MCF 10A (cell line): ENCODE results near the gene SUPT6H. TPM values are rescaled to one million over a fixed set of nuclear protein-coding genes. Genes with fewer than 3 reads are reported as not detected.

ENCODE experiments used
- BruUV-seq: library from RNA; stranded (reverse); fragments of 400-500 nt; replicated peaks from 2 replicates; lab custom pipeline; 2021; lab: Mats Ljungman, UMichigan
- CTCF ChIA-PET: fragments of 300-600 bp; sonication (Branson Sonifier 250); formaldehyde crosslinking; extraction: SDS; loops from one replicate; lab custom pipeline; 2021; ENCODE audit warnings: antibody characterized with exemption, inconsistent platforms; lab: Yijun Ruan, JAX
- POLR2A ChIA-PET: fragments of 300-600, 350-650 bp; sonication (Branson Sonifier 250); formaldehyde crosslinking; extraction: SDS; loops from one replicate; lab custom pipeline; 2020; ENCODE audit warnings: antibody characterized with exemption, inconsistent platforms; lab: Yijun Ruan, JAX
- DNase-seq: peaks from one replicate; pipeline ENCODE4 v3.0.0-alpha.2; 2018; ENCODE audit not compliant: unreplicated experiment
- H3K27ac Mint-ChIP-seq: one replicate; pipeline ENCODE4 v1.8.0; 2022; ENCODE audit warnings: mild to moderate bottlenecking, low read depth, mixed read lengths; ENCODE audit not compliant: unreplicated experiment
- H3K27me3 Mint-ChIP-seq: one replicate; pipeline ENCODE4 v1.8.0; 2022; ENCODE audit warnings: mixed read lengths; ENCODE audit not compliant: insufficient read depth, unreplicated experiment
- H3K36me3 Mint-ChIP-seq: one replicate; pipeline ENCODE4 v1.8.0; 2022; ENCODE audit warnings: mild to moderate bottlenecking, moderate library complexity, mixed read lengths; ENCODE audit not compliant: insufficient read depth, unreplicated experiment
- H3K4me1 Mint-ChIP-seq: one replicate; pipeline ENCODE4 v1.8.0; 2022; ENCODE audit warnings: mixed read lengths; ENCODE audit not compliant: insufficient read depth, unreplicated experiment
- H3K4me3 Mint-ChIP-seq: one replicate; pipeline ENCODE4 v1.8.0; 2022; ENCODE audit warnings: mild to moderate bottlenecking, moderate library complexity, mixed read lengths; ENCODE audit not compliant: unreplicated experiment
- H3K9me3 Mint-ChIP-seq: one replicate; pipeline ENCODE4 v1.8.0; 2022; ENCODE audit warnings: mixed read lengths; ENCODE audit not compliant: unreplicated experiment
- intact Hi-C: fragments of 100-400 bp; cut with micrococcal nuclease; formaldehyde crosslinking; loops from 2 replicates; pipeline ENCODE4 v1.14.1; 2022
- total RNA-seq: library from RNA; stranded (reverse); gene quantifications from 2 replicates; pipeline ENCODE4 v1.2.3, GENCODE V29; 2022
- TF ChIP-seq, protein P1 (sequence below): fragments of 200-600 bp; IDR thresholded peaks from one replicate; pipeline ENCODE4 v1.8.0; 2022; ENCODE audit warnings: antibody characterized with exemption, mild to moderate bottlenecking; ENCODE audit not compliant: unreplicated experiment

The SUPT6H gene
- total RNA-seq, 1 experiment from 2014 or later, result 81.7 TPM

DNA sequence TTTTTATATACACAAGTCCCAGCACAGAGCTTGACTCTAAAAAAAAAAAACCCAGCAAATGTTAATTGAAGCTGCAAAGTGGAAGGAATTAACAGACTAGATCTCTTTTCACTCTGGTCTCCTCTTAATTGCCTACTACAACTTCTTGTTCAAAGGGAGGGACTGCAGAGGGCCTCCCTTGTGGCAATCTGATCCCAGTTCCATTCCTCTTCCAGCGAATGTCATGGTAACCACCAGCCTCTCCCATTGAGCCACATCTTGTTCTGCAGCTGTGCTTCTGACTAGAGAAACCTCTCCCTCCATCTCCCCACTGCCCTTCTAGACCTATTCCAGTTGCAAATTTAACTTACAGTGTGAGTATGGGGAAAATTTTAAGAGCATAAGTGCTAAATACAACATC lies 5.9 kb downstream of the SUPT6H start:
- H3K36me3 Mint-ChIP-seq, result peaks cover 81% of the 10 kb centered on the region
- H3K27ac Mint-ChIP-seq, result no peak overlapping the region
- BruUV-seq, result no TSS peak
- H3K27me3 Mint-ChIP-seq, result no peaks in the 10 kb centered on the region
- intact Hi-C loops, result no loop called here
- no peaks in the 10 kb centered on the region for H3K9me3 Mint-ChIP-seq
- H3K4me3 Mint-ChIP-seq, result no peak overlapping the region
- ChIA-PET POLR2A (interaction anchor here (0.7 to 1.9 kb wide), 3 partner anchors 10 to 42 kb away, joined by 3 to 7 read pairs (median 3); no protein-coding TSS in a partner anchor), CTCF (interaction anchor here (0.7 to 1.1 kb wide), 2 partner anchors 9 to 476 kb away, joined by 3 to 5 read pairs; no protein-coding TSS in a partner anchor)
- H3K4me1 Mint-ChIP-seq, result peaks cover 42% of the 10 kb centered on the region
- no peak for DNase-seq
- TF ChIP-seq, protein P1, sequence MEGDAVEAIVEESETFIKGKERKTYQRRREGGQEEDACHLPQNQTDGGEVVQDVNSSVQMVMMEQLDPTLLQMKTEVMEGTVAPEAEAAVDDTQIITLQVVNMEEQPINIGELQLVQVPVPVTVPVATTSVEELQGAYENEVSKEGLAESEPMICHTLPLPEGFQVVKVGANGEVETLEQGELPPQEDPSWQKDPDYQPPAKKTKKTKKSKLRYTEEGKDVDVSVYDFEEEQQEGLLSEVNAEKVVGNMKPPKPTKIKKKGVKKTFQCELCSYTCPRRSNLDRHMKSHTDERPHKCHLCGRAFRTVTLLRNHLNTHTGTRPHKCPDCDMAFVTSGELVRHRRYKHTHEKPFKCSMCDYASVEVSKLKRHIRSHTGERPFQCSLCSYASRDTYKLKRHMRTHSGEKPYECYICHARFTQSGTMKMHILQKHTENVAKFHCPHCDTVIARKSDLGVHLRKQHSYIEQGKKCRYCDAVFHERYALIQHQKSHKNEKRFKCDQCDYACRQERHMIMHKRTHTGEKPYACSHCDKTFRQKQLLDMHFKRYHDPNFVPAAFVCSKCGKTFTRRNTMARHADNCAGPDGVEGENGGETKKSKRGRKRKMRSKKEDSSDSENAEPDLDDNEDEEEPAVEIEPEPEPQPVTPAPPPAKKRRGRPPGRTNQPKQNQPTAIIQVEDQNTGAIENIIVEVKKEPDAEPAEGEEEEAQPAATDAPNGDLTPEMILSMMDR, result no peak

DNA sequence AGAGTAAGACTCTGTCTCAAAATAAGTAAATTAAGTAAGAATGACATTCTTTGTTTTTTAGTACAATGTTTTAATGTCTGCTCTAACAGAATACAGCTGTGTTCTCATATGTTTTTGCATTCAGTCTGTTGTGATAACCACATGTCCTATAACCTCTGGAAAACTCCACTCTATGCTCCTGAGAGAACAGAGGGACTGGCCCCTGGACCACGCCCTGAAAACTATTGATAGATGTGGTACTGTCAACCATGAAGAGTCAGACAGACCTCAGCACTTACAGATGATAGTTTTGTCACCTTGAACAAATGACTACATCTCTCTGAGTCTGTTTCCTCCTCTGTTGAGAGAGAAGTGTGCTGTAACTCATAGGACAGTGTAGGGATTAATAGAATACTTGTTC lies 7.9 kb downstream of the SUPT6H start:
- no peak for DNase-seq
- H3K9me3 Mint-ChIP-seq, result no peaks in the 10 kb centered on the region
- H3K4me1 Mint-ChIP-seq, result peaks cover 22% of the 10 kb centered on the region
- no TSS peak for BruUV-seq
- TF ChIP-seq, protein P1, result no peak
- POLR2A ChIA-PET, result interaction anchor here (1.0 kb wide), 1 partner anchor 9 kb away, joined by 3 read pairs; the partner anchor contains the start of gene SDF2
- intact Hi-C loops, result no loop called here
- peaks cover 88% of the 10 kb centered on the region for H3K36me3 Mint-ChIP-seq
- H3K4me3 Mint-ChIP-seq, result no peak overlapping the region
- H3K27ac Mint-ChIP-seq, result no peak overlapping the region
- no peaks in the 10 kb centered on the region for H3K27me3 Mint-ChIP-seq
- CTCF ChIA-PET, result interaction anchor here (0.6 to 1.4 kb wide), 3 partner anchors 25 to 86 kb away, joined by 3 to 4 read pairs (median 4); partner anchors contain the start of gene BLTP2

DNA sequence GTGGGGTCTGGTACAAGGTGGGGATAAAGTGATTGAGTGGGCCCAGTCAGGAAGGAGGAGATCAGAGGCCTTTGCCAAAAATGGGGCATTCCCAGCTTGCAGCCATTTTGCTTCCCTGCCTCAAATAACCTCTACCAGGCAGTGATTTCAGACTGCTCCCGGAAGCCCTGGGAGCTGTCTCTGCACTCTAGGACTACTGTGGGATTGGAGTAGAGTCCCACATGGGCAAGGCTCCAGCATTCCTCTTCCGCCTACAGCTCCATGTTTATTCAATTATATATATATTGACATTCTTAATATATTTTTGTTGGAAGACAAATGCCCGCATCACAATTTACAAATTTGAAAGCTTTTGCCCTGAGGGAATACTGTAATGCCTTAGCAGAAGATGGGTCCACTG lies 13.5 kb downstream of the SUPT6H start:
- Mint-ChIP-seq H3K27me3 (no peaks in the 10 kb centered on the region), H3K36me3 (peaks cover 98% of the 10 kb centered on the region), H3K9me3 (no peaks in the 10 kb centered on the region), H3K4me3 (no peak overlapping the region), H3K27ac (no peak overlapping the region), H3K4me1 (no peaks in the 10 kb centered on the region)
- no TSS peak for BruUV-seq
- POLR2A ChIA-PET, result interaction anchor here (1.2 to 3.9 kb wide), 2 partner anchors 8 to 14 kb away, joined by 4 to 28 read pairs; partner anchors contain the start of genes SDF2 and SUPT6H
- CTCF ChIA-PET, result interaction anchor here (0.6 to 2.9 kb wide), 14 partner anchors 8 to 904 kb away, joined by 3 to 13 read pairs (median 4); partner anchors contain the start of gene BLTP2
- TF ChIP-seq, protein P1, result no peak
- intact Hi-C loops, result no loop called here
- no peak for DNase-seq

DNA sequence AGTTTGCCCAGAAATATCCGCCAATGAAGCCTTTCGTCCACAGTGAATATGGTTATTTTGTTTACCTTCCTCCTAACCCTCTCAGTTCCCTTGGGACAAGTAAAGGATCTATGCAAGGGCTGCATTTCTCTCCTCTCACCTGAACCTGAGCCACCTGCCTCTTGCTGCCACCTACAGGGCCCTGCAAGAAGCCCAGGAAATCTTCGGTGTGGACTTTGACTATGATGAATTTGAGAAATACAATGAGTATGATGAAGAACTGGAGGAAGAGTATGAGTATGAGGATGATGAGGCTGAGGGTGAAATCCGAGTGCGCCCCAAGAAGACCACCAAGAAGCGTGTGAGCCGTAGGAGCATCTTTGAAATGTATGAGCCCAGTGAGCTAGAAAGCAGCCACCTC lies 14.0 kb downstream of the SUPT6H start:
- TF ChIP-seq, protein P1, result no peak
- H3K9me3 Mint-ChIP-seq, result no peaks in the 10 kb centered on the region
- no TSS peak for BruUV-seq

More for the DNA sequence above, 14.0 kb downstream of the SUPT6H start:
- Mint-ChIP-seq H3K27me3 (no peaks in the 10 kb centered on the region), H3K36me3 (peaks cover 98% of the 10 kb centered on the region), H3K27ac (no peak overlapping the region), H3K4me3 (no peak overlapping the region), H3K4me1 (no peaks in the 10 kb centered on the region)
- ChIA-PET POLR2A (interaction anchor here (1.2 to 3.9 kb wide), 2 partner anchors 8 to 14 kb away, joined by 4 to 28 read pairs; partner anchors contain the start of genes SDF2 and SUPT6H), CTCF (interaction anchor here (0.6 to 2.9 kb wide), 11 partner anchors 11 to 441 kb away, joined by 3 to 13 read pairs (median 4); partner anchors contain the start of gene BLTP2)
- peak; percentile 43 for DNase-seq
- intact Hi-C loops, result loop anchor here (1.0 kb wide), 1 partner anchor 32 kb away; no protein-coding TSS in a partner anchor
